GM13977 (cell line): ENCODE measurements around the gene DYNC1I1.

ENCODE experiments used
- DNase-seq: peaks from one replicate; pipeline ENCODE4 v3.0.0; 2012; ENCODE audit warnings: low spot score
- CTCF ChIP-seq: IDR thresholded peaks from 2 replicates; pipeline ENCODE4 v1.5.1; 2012; ENCODE audit warnings: mild to moderate bottlenecking, control low read depth; ENCODE audit not compliant: insufficient read depth; ENCODE audit errors: extremely low read depth, missing control alignments
- in situ Hi-C: fragments of 300-500 bp; cut with MboI; formaldehyde crosslinking; loops from one replicate; pipeline ENCODE4 v1.12.0; 2022; ENCODE audit warnings: low sequenced_read_pairs, low pct_unique_long_range_greater_than_20kb, mixed read lengths, inconsistent platforms; ENCODE audit not compliant: unreplicated experiment

DYNC1I1 gene

GRCh38 chr7:96127746-96128145 lies 355.4 kb downstream of the DYNC1I1 start:
- in situ Hi-C loops, result no loop called here
- DNase-seq, result no peak
- TF ChIP-seq CTCF, result no peak

- no peak for DNase-seq
- in situ Hi-C loops, result no loop called here
- TF ChIP-seq CTCF, result no peak
These were observed 359.2 kb downstream of the DYNC1I1 start for GRCh38 chr7:96131525-96131924.

- in situ Hi-C loops, result no loop called here
- DNase-seq, result no peak
These were observed 362.9 kb downstream of the DYNC1I1 start for GRCh38 chr7:96135241-96135640.

GRCh38 chr7:96136600-96137239 lies 364.4 kb downstream of the DYNC1I1 start:
- DNase-seq, result no peak

More at GRCh38 chr7:96135241-96135640, 362.9 kb downstream of the DYNC1I1 start:
- no peak for TF ChIP-seq CTCF

GRCh38 chr7:96143495-96144259 lies 371.3 kb downstream of the DYNC1I1 start:
- TF ChIP-seq CTCF, result no peak
- in situ Hi-C loops, result no loop called here
- DNase-seq, result no peak

More at GRCh38 chr7:96136600-96137239, 364.4 kb downstream of the DYNC1I1 start:
- in situ Hi-C loops, result no loop called here
- TF ChIP-seq CTCF, result no peak

GRCh38 chr7:96144260-96144526 lies 371.8 kb downstream of the DYNC1I1 start:
- in situ Hi-C loops, result no loop called here
- no peak for TF ChIP-seq CTCF
- no peak for DNase-seq
